Upper lobe of right lung (tissue), 1 donor: ENCODE results near the gene FANCL. TPM values are rescaled to one million over a fixed set of nuclear protein-coding genes. Genes with fewer than 3 reads are reported as not detected.
"Not testable (repeated sequence)": the region's sequence is repeated elsewhere in the genome, so short reads cannot be mapped to it uniquely, and the experiment has no call there.

Source experiments
- ATAC-seq: fragments of 200-7000 bp; cut with Tn5 transposase; one replicate; pipeline ENCODE4 v1.9.1; 2020; ENCODE audit warnings: mild to moderate bottlenecking, moderate library complexity
- DNase-seq: peaks from one replicate; pipeline ENCODE4 v3.0.0-alpha.2; 2020
- H3K27ac ChIP-seq: fragments of 200-600 bp; one replicate; pipeline ENCODE4 v1.8.0; 2022
- H3K27me3 ChIP-seq: fragments of 200-600 bp; one replicate; pipeline ENCODE4 v1.8.0; 2022; ENCODE audit warnings: mild to moderate bottlenecking
- H3K36me3 ChIP-seq: fragments of 200-600 bp; one replicate; pipeline ENCODE4 v1.8.0; 2022
- H3K4me1 ChIP-seq: fragments of 200-600 bp; one replicate; pipeline ENCODE4 v1.8.0; 2022
- H3K4me3 ChIP-seq: fragments of 200-600 bp; one replicate; pipeline ENCODE4 v1.8.0; 2022; ENCODE audit warnings: mild to moderate bottlenecking
- H3K9me3 ChIP-seq: fragments of 200-600 bp; one replicate; pipeline ENCODE4 v1.8.0; 2022
- CTCF ChIP-seq: fragments of 200-600 bp; IDR thresholded peaks from one replicate; pipeline ENCODE4 v1.8.0; 2022; ENCODE audit warnings: antibody characterized with exemption
- intact Hi-C: fragments of 100-400 bp; cut with DNase I; formaldehyde crosslinking; loops from one replicate; pipeline ENCODE4 v1.11.0; 2022
- long read RNA-seq: library from polyadenylated mRNA; unstranded; transcript quantifications from one replicate; pipeline ENCODE4 v2.0.0, GENCODE V29; 2021
- total RNA-seq: library from RNA; stranded (reverse); fragmentation: NEBNext Ultra II Directional; extraction: Animal tissue kit (Norgen Biotek cat#: 25700); gene quantifications from one replicate; pipeline ENCODE4 v1.2.1, GENCODE V29; 2021
- donor health status: DM: no; HTN: yes; CAD: no; lungs with severe emphysema.

Gene FANCL
- total RNA-seq = 17.9 TPM
- long read RNA-seq, transcript FANCL-201 (14 exons, 1,683 nt) = major isoform, 10 of 15 reads
- long read RNA-seq, partial matches to known transcripts = 0 of 15 reads
- long read RNA-seq, other reads (novel, unspliced or antisense) = 4 of 15 reads

- ATAC-seq (peak; percentile 97), DNase-seq (peak; percentile 95)
- no peak for TF ChIP-seq CTCF
- peaks cover 9% of the 10 kb centered on the region for H3K4me1 ChIP-seq
- no peaks in the 10 kb centered on the region for H3K27me3 ChIP-seq
- H3K36me3 ChIP-seq = no peaks in the 10 kb centered on the region
- intact Hi-C loops = no loop called here
- H3K27ac ChIP-seq = peak within 1 kb of the TSS; percentile 71
- no peaks in the 10 kb centered on the region for H3K9me3 ChIP-seq
- peak within 1 kb of the TSS; percentile 88 for H3K4me3 ChIP-seq
Measured at GRCh38 chr2:58240670-58241545, at the start of gene FANCL. Gene FANCL, minus strand, starts transcription at chr2:58241325. Its CDS starts 12 bp downstream, at chr2:58241313.

GRCh38 chr2:58289029-58289428 is 47.9 kb upstream of the FANCL start:
- TF ChIP-seq CTCF = no peak
- no peak for ATAC-seq
- intact Hi-C loops = no loop called here
- H3K27ac ChIP-seq = no peak overlapping the region
- no peaks in the 10 kb centered on the region for H3K9me3 ChIP-seq
- no peaks in the 10 kb centered on the region for H3K4me1 ChIP-seq
- no peaks in the 10 kb centered on the region for H3K27me3 ChIP-seq
- no peak overlapping the region for H3K4me3 ChIP-seq
- no peaks in the 10 kb centered on the region for H3K36me3 ChIP-seq
- no peak for DNase-seq

GRCh38 chr2:58283931-58284330 is 42.8 kb upstream of the FANCL start:
- ATAC-seq = no peak
- DNase-seq = no peak
- Histone ChIP-seq H3K4me1 (no peaks in the 10 kb centered on the region), H3K27me3 (no peaks in the 10 kb centered on the region), H3K36me3 (no peaks in the 10 kb centered on the region), H3K9me3 (no peaks in the 10 kb centered on the region), H3K4me3 (no peak overlapping the region), H3K27ac (no peak overlapping the region)
- intact Hi-C loops = no loop called here
- no peak for TF ChIP-seq CTCF

- intact Hi-C loops, ATAC-seq, H3K4me1 ChIP-seq, H3K36me3 ChIP-seq, DNase-seq, H3K27me3 ChIP-seq, H3K9me3 ChIP-seq, H3K27ac ChIP-seq, H3K4me3 ChIP-seq: not testable (repeated sequence)
Measured at GRCh38 chr2:58275144-58275543, 34.0 kb upstream of the FANCL start.

GRCh38 chr2:58271826-58272225 is 30.7 kb upstream of the FANCL start:
- intact Hi-C loops = no loop called here
- TF ChIP-seq CTCF = no peak
- ATAC-seq = no peak

GRCh38 chr2:58268685-58269084 is 27.6 kb upstream of the FANCL start:
- no peak overlapping the region for H3K4me3 ChIP-seq
- DNase-seq = no peak
- TF ChIP-seq CTCF = no peak
- H3K27ac ChIP-seq = no peak overlapping the region
- no peaks in the 10 kb centered on the region for H3K36me3 ChIP-seq
- intact Hi-C loops = no loop called here
- ATAC-seq = no peak
- no peaks in the 10 kb centered on the region for H3K9me3 ChIP-seq
- no peaks in the 10 kb centered on the region for H3K4me1 ChIP-seq
- H3K27me3 ChIP-seq = no peaks in the 10 kb centered on the region

More at GRCh38 chr2:58271826-58272225, 30.7 kb upstream of the FANCL start:
- Histone ChIP-seq H3K36me3 (no peaks in the 10 kb centered on the region), H3K27me3 (no peaks in the 10 kb centered on the region), H3K9me3 (no peaks in the 10 kb centered on the region), H3K27ac (no peak overlapping the region), H3K4me1 (no peaks in the 10 kb centered on the region), H3K4me3 (no peak overlapping the region)
- no peak for DNase-seq
